MCF 10A (cell line): ENCODE data around the gene EGLN1. TPM values are rescaled to one million over a fixed set of nuclear protein-coding genes. Genes with fewer than 3 reads are reported as not detected.

Experiments
- BruUV-seq: library from RNA; stranded (reverse); fragments of 400-500 nt; replicated peaks from 2 replicates; lab custom pipeline; 2021; lab: Mats Ljungman, UMichigan
- CTCF ChIA-PET: fragments of 300-600 bp; sonication (Branson Sonifier 250); formaldehyde crosslinking; extraction: SDS; loops from one replicate; lab custom pipeline; 2021; ENCODE audit warnings: antibody characterized with exemption, inconsistent platforms; lab: Yijun Ruan, JAX
- POLR2A ChIA-PET: fragments of 300-600, 350-650 bp; sonication (Branson Sonifier 250); formaldehyde crosslinking; extraction: SDS; loops from one replicate; lab custom pipeline; 2020; ENCODE audit warnings: antibody characterized with exemption, inconsistent platforms; lab: Yijun Ruan, JAX
- DNase-seq: peaks from one replicate; pipeline ENCODE4 v3.0.0-alpha.2; 2018; ENCODE audit not compliant: unreplicated experiment
- H3K27ac Mint-ChIP-seq: one replicate; pipeline ENCODE4 v1.8.0; 2022; ENCODE audit warnings: mild to moderate bottlenecking, low read depth, mixed read lengths; ENCODE audit not compliant: unreplicated experiment
- H3K27me3 Mint-ChIP-seq: one replicate; pipeline ENCODE4 v1.8.0; 2022; ENCODE audit warnings: mixed read lengths; ENCODE audit not compliant: insufficient read depth, unreplicated experiment
- H3K36me3 Mint-ChIP-seq: one replicate; pipeline ENCODE4 v1.8.0; 2022; ENCODE audit warnings: mild to moderate bottlenecking, moderate library complexity, mixed read lengths; ENCODE audit not compliant: insufficient read depth, unreplicated experiment
- H3K4me1 Mint-ChIP-seq: one replicate; pipeline ENCODE4 v1.8.0; 2022; ENCODE audit warnings: mixed read lengths; ENCODE audit not compliant: insufficient read depth, unreplicated experiment
- H3K4me3 Mint-ChIP-seq: one replicate; pipeline ENCODE4 v1.8.0; 2022; ENCODE audit warnings: mild to moderate bottlenecking, moderate library complexity, mixed read lengths; ENCODE audit not compliant: unreplicated experiment
- H3K9me3 Mint-ChIP-seq: one replicate; pipeline ENCODE4 v1.8.0; 2022; ENCODE audit warnings: mixed read lengths; ENCODE audit not compliant: unreplicated experiment
- CTCF ChIP-seq: fragments of 200-600 bp; IDR thresholded peaks from one replicate; pipeline ENCODE4 v1.8.0; 2022; ENCODE audit warnings: antibody characterized with exemption, mild to moderate bottlenecking; ENCODE audit not compliant: unreplicated experiment
- intact Hi-C: fragments of 100-400 bp; cut with micrococcal nuclease; formaldehyde crosslinking; loops from 2 replicates; pipeline ENCODE4 v1.14.1; 2022
- total RNA-seq: library from RNA; stranded (reverse); gene quantifications from 2 replicates; pipeline ENCODE4 v1.2.3, GENCODE V29; 2022

EGLN1 gene
- total RNA-seq, 1 experiment from 2014 or later, result 68.8 TPM

GRCh38 chr1:231381729-231382128 lies 40.4 kb downstream of the EGLN1 start:
- TF ChIP-seq CTCF, result no peak
- no peaks in the 10 kb centered on the region for H3K27me3 Mint-ChIP-seq
- H3K36me3 Mint-ChIP-seq, result peaks cover 2% of the 10 kb centered on the region
- H3K9me3 Mint-ChIP-seq, result no peaks in the 10 kb centered on the region
- intact Hi-C loops, result loop anchor here (2.0 kb wide), 1 partner anchor 39 kb away; no protein-coding TSS in a partner anchor
- no peak for DNase-seq
- ChIA-PET POLR2A (interaction anchor here (0.5 to 3.9 kb wide), 13 partner anchors 11 to 538 kb away, joined by 3 to 47 read pairs (median 5); partner anchors contain the start of genes EGLN1, EXOC8 and SPRTN), CTCF (interaction anchor here (0.7 to 1.9 kb wide), 8 partner anchors 12 to 1682 kb away, joined by 3 to 6 read pairs (median 3); no protein-coding TSS in a partner anchor)
- no peak overlapping the region for H3K4me3 Mint-ChIP-seq
- H3K27ac Mint-ChIP-seq, result no peak overlapping the region
- H3K4me1 Mint-ChIP-seq, result peaks cover 13% of the 10 kb centered on the region
- BruUV-seq, result no TSS peak

GRCh38 chr1:231376875-231377549 lies 45.1 kb downstream of the EGLN1 start:
- no peaks in the 10 kb centered on the region for H3K9me3 Mint-ChIP-seq
- H3K4me1 Mint-ChIP-seq, result peaks cover 10% of the 10 kb centered on the region
- TF ChIP-seq CTCF, result no peak
- ChIA-PET POLR2A (interaction anchor here (0.6 to 1.5 kb wide), 4 partner anchors 9 to 81 kb away, joined by 3 to 7 read pairs (median 6); partner anchors contain the start of genes EXOC8 and SPRTN), CTCF (interaction anchor here (0.6 kb wide), 1 partner anchor 64 kb away, joined by 5 read pairs; no protein-coding TSS in a partner anchor)
- peaks cover 6% of the 10 kb centered on the region for H3K36me3 Mint-ChIP-seq
- H3K27ac Mint-ChIP-seq, result peak overlapping the region; percentile 1
- H3K27me3 Mint-ChIP-seq, result no peaks in the 10 kb centered on the region
- no peak overlapping the region for H3K4me3 Mint-ChIP-seq
- BruUV-seq, result no TSS peak
- DNase-seq, result no peak
- intact Hi-C loops, result no loop called here

GRCh38 chr1:231376101-231376500 lies 46.0 kb downstream of the EGLN1 start:
- DNase-seq, result peak; percentile 42
- Mint-ChIP-seq H3K36me3 (peaks cover 12% of the 10 kb centered on the region), H3K4me1 (peaks cover 10% of the 10 kb centered on the region), H3K27ac (no peak overlapping the region), H3K9me3 (no peaks in the 10 kb centered on the region), H3K27me3 (no peaks in the 10 kb centered on the region), H3K4me3 (no peak overlapping the region)
- intact Hi-C loops, result no loop called here
- ChIA-PET CTCF (interaction anchor here (0.6 kb wide), 1 partner anchor 18 kb away, joined by 4 read pairs; no protein-coding TSS in a partner anchor), POLR2A (interaction anchor here (1.5 to 2.7 kb wide), 3 partner anchors 15 to 45 kb away, joined by 7 to 10 read pairs (median 7); partner anchors contain the start of genes EXOC8 and SPRTN)
- no peak for TF ChIP-seq CTCF
- no TSS peak for BruUV-seq

- Mint-ChIP-seq H3K36me3 (peaks cover 12% of the 10 kb centered on the region), H3K4me1 (peaks cover 10% of the 10 kb centered on the region), H3K27me3 (no peaks in the 10 kb centered on the region), H3K27ac (no peak overlapping the region), H3K4me3 (no peak overlapping the region), H3K9me3 (no peaks in the 10 kb centered on the region)
- intact Hi-C loops, result no loop called here
- no peak for TF ChIP-seq CTCF
- DNase-seq, result no peak
- ChIA-PET CTCF (interaction anchor here (0.6 to 1.9 kb wide), 7 partner anchors 11 to 229 kb away, joined by 3 to 9 read pairs (median 4); no protein-coding TSS in a partner anchor), POLR2A (interaction anchor here (0.6 to 2.7 kb wide), 9 partner anchors 9 to 51 kb away, joined by 3 to 19 read pairs (median 5); partner anchors contain the start of gene EGLN1)
- no TSS peak for BruUV-seq
These were observed 47.7 kb downstream of the EGLN1 start for GRCh38 chr1:231374394-231374793.
